SU-DHL-6 (cell line): ENCODE results near the gene ALDH1A1.

Experiments used
- H2AFZ ChIP-seq: fragments of 200-600 bp; sonication (generic); 2 replicates; pipeline ENCODE4 v1.6.1; 2014; ENCODE audit warnings: low read depth, mild to moderate bottlenecking, moderate library complexity, mixed read lengths, antibody characterized with exemption, low read length; ENCODE audit not compliant: severe bottlenecking
- H3F3A ChIP-seq: fragments of 200-600 bp; shearing (Covaris generic); 2 replicates; pipeline ENCODE4 v1.6.0; 2016; ENCODE audit warnings: antibody characterized with exemption, mild to moderate bottlenecking; ENCODE audit not compliant: insufficient read depth
- H3K27ac ChIP-seq: fragments of 200-600 bp; sonication (generic); 2 replicates; pipeline ENCODE4 v1.5.1; 2016; ENCODE audit warnings: low read depth, mild to moderate bottlenecking, low read length, moderate library complexity, mixed read lengths
- H3K27me3 ChIP-seq: fragments of 200-600 bp; sonication (generic), shearing (Covaris generic); 2 replicates; pipeline ENCODE4 v1.6.0; 2014; ENCODE audit warnings: mild to moderate bottlenecking, low read length
- H3K36me3 ChIP-seq: fragments of 200-600 bp; sonication (generic); 2 replicates; pipeline ENCODE4 v1.6.1; 2014; ENCODE audit warnings: mild to moderate bottlenecking, low read length, mixed read lengths
- H3K4me2 ChIP-seq: fragments of 300-600, 200-600 bp; shearing (Covaris generic), sonication (generic); 2 replicates; pipeline ENCODE4 v1.6.0; 2014; ENCODE audit warnings: low read length, low read depth, mild to moderate bottlenecking; ENCODE audit not compliant: poor library complexity, severe bottlenecking
- H3K4me3 ChIP-seq: fragments of 200-600 bp; sonication (generic); 2 replicates; pipeline ENCODE4 v1.5.1; 2014; ENCODE audit warnings: antibody characterized with exemption, low read length, mild to moderate bottlenecking, mixed read lengths; ENCODE audit not compliant: insufficient read depth, poor library complexity, severe bottlenecking
- H3K79me2 ChIP-seq: fragments of 200-600 bp; sonication (generic); 2 replicates; pipeline ENCODE4 v1.6.1; 2014; ENCODE audit warnings: mild to moderate bottlenecking, low read length, moderate library complexity; ENCODE audit not compliant: insufficient read depth
- H3K9ac ChIP-seq: fragments of 200-600 bp; sonication (generic); 2 replicates; pipeline ENCODE4 v1.7.0; 2014; ENCODE audit warnings: mild to moderate bottlenecking, low read length
- H3K9me2 ChIP-seq: fragments of 200-600 bp; sonication (generic); replicated peaks from 2 replicates; pipeline ENCODE4 v1.6.1; 2014; ENCODE audit warnings: low read length; ENCODE audit not compliant: insufficient read depth
- H3K9me3 ChIP-seq: fragments of 200-600 bp; sonication (generic); 2 replicates; pipeline ENCODE4 v1.6.1; 2014; ENCODE audit warnings: low read length, mixed read lengths; ENCODE audit not compliant: insufficient read depth
- H4K20me1 ChIP-seq: fragments of 200-600 bp; sonication (generic); 2 replicates; pipeline ENCODE4 v1.6.1; 2014; ENCODE audit warnings: low read depth, mild to moderate bottlenecking, antibody characterized with exemption, low read length, moderate library complexity, mixed read lengths
- CTCF ChIP-seq: fragments of 200-600 bp; sonication (generic); IDR thresholded peaks from one replicate; pipeline ENCODE4 v1.5.1; 2017; ENCODE audit warnings: antibody characterized with exemption, mild to moderate bottlenecking, low read length, moderate library complexity; ENCODE audit not compliant: insufficient read depth, poor library complexity, severe bottlenecking
- EZH2phosphoT487 ChIP-seq: fragments of 200-600 bp; sonication (generic), shearing (Covaris generic); conservative IDR thresholded peaks from 2 replicates; pipeline ENCODE4 v1.6.1; 2018; ENCODE audit warnings: mild to moderate bottlenecking, antibody characterized with exemption, low read length, moderate library complexity, mixed read lengths

ALDH1A1 gene

GRCh38 chr9:72904267-72905093, 48.4 kb downstream of the ALDH1A1 start:
- H4K20me1 ChIP-seq = no peaks in the 10 kb centered on the region
- H3K27me3 ChIP-seq = no peaks in the 10 kb centered on the region
- H3K9ac ChIP-seq = no peak overlapping the region
- H3K36me3 ChIP-seq = no peaks in the 10 kb centered on the region
- no peaks in the 10 kb centered on the region for H3F3A ChIP-seq
- H3K9me3 ChIP-seq = no peaks in the 10 kb centered on the region
- no peak overlapping the region for H3K4me3 ChIP-seq
- no peaks in the 10 kb centered on the region for H3K79me2 ChIP-seq
- no peaks in the 10 kb centered on the region for H3K9me2 ChIP-seq
- TF ChIP-seq CTCF (no peak), EZH2phosphoT487 (no peak)
- H3K4me2 ChIP-seq = no peak overlapping the region
- no peak overlapping the region for H2AFZ ChIP-seq
- no peak overlapping the region for H3K27ac ChIP-seq

- TF ChIP-seq CTCF (no peak), EZH2phosphoT487 (no peak)
- H3K36me3 ChIP-seq = no peaks in the 10 kb centered on the region
- no peak overlapping the region for H3K4me2 ChIP-seq
- no peaks in the 10 kb centered on the region for H3K9me3 ChIP-seq
- no peaks in the 10 kb centered on the region for H3K79me2 ChIP-seq
- no peaks in the 10 kb centered on the region for H4K20me1 ChIP-seq
- no peak overlapping the region for H3K27ac ChIP-seq
- no peak overlapping the region for H2AFZ ChIP-seq
- no peaks in the 10 kb centered on the region for H3K9me2 ChIP-seq
- H3K9ac ChIP-seq = no peak overlapping the region
- no peak overlapping the region for H3K4me3 ChIP-seq
- no peaks in the 10 kb centered on the region for H3K27me3 ChIP-seq
- H3F3A ChIP-seq = no peaks in the 10 kb centered on the region
Observed at GRCh38 chr9:72903103-72903502, 49.8 kb downstream of the ALDH1A1 start.

- Histone ChIP-seq H3K79me2 (no peaks in the 10 kb centered on the region), H4K20me1 (no peaks in the 10 kb centered on the region), H3K4me2 (no peak overlapping the region), H3K27me3 (no peaks in the 10 kb centered on the region), H3K36me3 (no peaks in the 10 kb centered on the region), H3K4me3 (no peak overlapping the region), H2AFZ (no peak overlapping the region), H3K27ac (no peak overlapping the region), H3K9me2 (no peaks in the 10 kb centered on the region), H3K9me3 (no peaks in the 10 kb centered on the region), H3F3A (no peaks in the 10 kb centered on the region), H3K9ac (no peak overlapping the region)
- TF ChIP-seq CTCF (no peak), EZH2phosphoT487 (no peak)
Observed at GRCh38 chr9:72902268-72902667, 50.6 kb downstream of the ALDH1A1 start.
